ENCODE data around the gene ADAMTS17.

The ADAMTS17 gene

GRCh38 chr15:100103828-100104227 is 237.9 kb downstream of the ADAMTS17 start:
- ChIA-PET POLR2A (no interaction called here), CTCF (no interaction called here)
- no peak for DNase-seq (ENCODE audit: extremely low spot score)
- TF ChIP-seq CTCF (IDR thresholded peaks at IDR 0.05; ENCODE audit: control extremely low read depth, extremely low read depth, low read depth, missing control alignments): no peak

- DNase-seq (ENCODE audit: extremely low spot score): no peak
- CTCF ChIA-PET: interaction anchor here (2.4 kb wide), 1 partner anchor 11 kb away, joined by 9 read pairs; no protein-coding TSS in a partner anchor
- POLR2A ChIA-PET: no interaction called here
- TF ChIP-seq CTCF (IDR thresholded peaks at IDR 0.05; ENCODE audit: control extremely low read depth, extremely low read depth, low read depth, missing control alignments): no peak
Measured at GRCh38 chr15:100101426-100102089, 240.2 kb downstream of the ADAMTS17 start.

DNA sequence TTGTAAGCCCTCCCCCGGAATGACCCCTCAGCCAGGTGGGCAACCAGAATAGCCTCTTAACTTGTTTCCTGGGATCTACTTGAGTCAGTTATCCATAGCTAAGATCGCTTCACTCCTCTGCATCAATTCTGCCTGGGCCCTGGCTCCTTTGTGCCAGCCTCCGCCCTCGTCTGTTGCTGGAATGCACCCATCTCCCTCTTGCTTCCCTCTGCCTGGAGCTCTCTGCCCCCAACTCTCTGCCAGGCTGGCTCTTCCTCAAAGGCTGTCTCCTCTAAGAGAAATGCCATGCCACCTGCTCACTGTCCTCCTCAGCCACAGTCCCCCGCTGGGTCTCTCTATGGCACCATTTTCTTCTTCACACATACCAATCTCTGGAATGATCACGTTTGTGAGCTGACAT is 240.8 kb downstream of the ADAMTS17 start:
- TF ChIP-seq CTCF (IDR thresholded peaks at IDR 0.05; ENCODE audit: control extremely low read depth, extremely low read depth, low read depth, missing control alignments): no peak
- POLR2A ChIA-PET: no interaction called here
- CTCF ChIA-PET: interaction anchor here (2.4 kb wide), 1 partner anchor 11 kb away, joined by 9 read pairs; no protein-coding TSS in a partner anchor
- DNase-seq (ENCODE audit: extremely low spot score): no peak

- DNase-seq (ENCODE audit: extremely low spot score): no peak
- ChIA-PET POLR2A (no interaction called here), CTCF (interaction anchor here (2.4 kb wide), 1 partner anchor 10 kb away, joined by 9 read pairs; no protein-coding TSS in a partner anchor)
- no peak for TF ChIP-seq CTCF (IDR thresholded peaks at IDR 0.05; ENCODE audit: control extremely low read depth, extremely low read depth, low read depth, missing control alignments)
Measured at GRCh38 chr15:100099976-100100375, 241.8 kb downstream of the ADAMTS17 start.

GRCh38 chr15:100098705-100099104 is 243.1 kb downstream of the ADAMTS17 start:
- no peak for TF ChIP-seq CTCF (IDR thresholded peaks at IDR 0.05; ENCODE audit: control extremely low read depth, extremely low read depth, low read depth, missing control alignments)
- POLR2A ChIA-PET: no interaction called here
- no peak for DNase-seq (ENCODE audit: extremely low spot score)
- CTCF ChIA-PET: no interaction called here

- ChIA-PET POLR2A (no interaction called here), CTCF (no interaction called here)
- TF ChIP-seq CTCF (IDR thresholded peaks at IDR 0.05; ENCODE audit: control extremely low read depth, extremely low read depth, low read depth, missing control alignments): no peak
- no peak for DNase-seq (ENCODE audit: extremely low spot score)
Measured at GRCh38 chr15:100097342-100098127, 244.2 kb downstream of the ADAMTS17 start.

Data from GM10248 (cell line).